ENCODE data around the gene KCNH1. TPM values are rescaled to one million over a fixed set of nuclear protein-coding genes. Genes with fewer than 3 reads are reported as not detected.

KCNH1 gene
- total and polyA plus RNA-seq, 7 donors, result 0.10 to 0.22 (median 0.17) TPM

DNA sequence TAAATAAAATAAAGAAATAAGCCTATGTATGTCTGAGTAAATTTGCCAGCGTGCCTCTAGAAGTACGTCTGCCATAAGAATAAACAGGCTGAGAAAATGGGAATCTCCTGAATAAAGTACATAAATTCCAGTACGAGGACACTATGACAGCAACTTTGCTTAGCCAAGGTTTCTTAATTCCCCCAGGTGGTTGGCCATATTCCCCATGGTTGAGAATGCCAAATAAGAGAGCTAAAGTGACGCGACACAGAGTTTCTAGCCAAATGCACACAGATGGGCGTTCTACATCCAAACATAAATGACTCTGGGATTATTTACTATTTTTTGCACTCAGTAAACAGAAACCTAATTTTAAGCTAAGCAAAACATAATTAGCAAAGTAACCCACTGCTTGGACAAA is 19.5 kb downstream of the KCNH1 start:
- Histone ChIP-seq H3K36me3 (ENCODE audit: insufficient read depth in 1 of 2, low read depth in 1 of 2) (no peaks in the 10 kb centered on the region), H3K27me3 (ENCODE audit: insufficient read depth in 3 of 3, low read length in 2 of 3) (peaks cover 0 to 7% (median 0%) of the 10 kb centered on the region in 3 donors), H3K27ac (no peak overlapping the region), H3K4me3 (no peak overlapping the region), H3K4me1 (no peaks in the 10 kb centered on the region), H3K9me3 (no peaks in the 10 kb centered on the region)
- no peak for DNase-seq
- TF ChIP-seq, protein P1, sequence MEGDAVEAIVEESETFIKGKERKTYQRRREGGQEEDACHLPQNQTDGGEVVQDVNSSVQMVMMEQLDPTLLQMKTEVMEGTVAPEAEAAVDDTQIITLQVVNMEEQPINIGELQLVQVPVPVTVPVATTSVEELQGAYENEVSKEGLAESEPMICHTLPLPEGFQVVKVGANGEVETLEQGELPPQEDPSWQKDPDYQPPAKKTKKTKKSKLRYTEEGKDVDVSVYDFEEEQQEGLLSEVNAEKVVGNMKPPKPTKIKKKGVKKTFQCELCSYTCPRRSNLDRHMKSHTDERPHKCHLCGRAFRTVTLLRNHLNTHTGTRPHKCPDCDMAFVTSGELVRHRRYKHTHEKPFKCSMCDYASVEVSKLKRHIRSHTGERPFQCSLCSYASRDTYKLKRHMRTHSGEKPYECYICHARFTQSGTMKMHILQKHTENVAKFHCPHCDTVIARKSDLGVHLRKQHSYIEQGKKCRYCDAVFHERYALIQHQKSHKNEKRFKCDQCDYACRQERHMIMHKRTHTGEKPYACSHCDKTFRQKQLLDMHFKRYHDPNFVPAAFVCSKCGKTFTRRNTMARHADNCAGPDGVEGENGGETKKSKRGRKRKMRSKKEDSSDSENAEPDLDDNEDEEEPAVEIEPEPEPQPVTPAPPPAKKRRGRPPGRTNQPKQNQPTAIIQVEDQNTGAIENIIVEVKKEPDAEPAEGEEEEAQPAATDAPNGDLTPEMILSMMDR (IDR thresholded peaks at IDR 0.05), result no peak
- 25 to 40% (median 27%) methylated on average over 6 of the region's 6 CpGs for WGBS, 3 donors
- intact Hi-C loops (cut with DNase I), result no loop called here
- no peak for ATAC-seq

DNA sequence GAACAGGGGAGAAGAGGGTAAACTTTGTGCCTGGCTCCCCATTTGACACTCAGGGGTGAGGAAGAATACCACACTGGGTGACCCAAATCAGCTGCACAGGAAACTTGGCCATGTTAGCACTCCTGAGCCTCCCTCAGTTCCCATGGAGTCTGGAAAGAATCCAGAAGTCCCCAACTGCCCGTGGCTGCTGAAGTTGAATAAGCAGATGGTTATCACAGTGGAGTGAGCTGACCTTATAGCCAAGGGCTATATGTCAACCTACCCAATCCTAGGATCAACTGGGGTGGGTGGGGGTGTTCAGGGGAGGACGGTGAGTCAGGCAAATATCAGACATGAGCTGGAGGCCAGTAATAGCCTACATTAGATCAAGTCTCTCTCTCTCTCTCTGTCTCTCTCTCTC is 20.4 kb downstream of the KCNH1 start:
- intact Hi-C loops (cut with DNase I), result no loop called here
- 43 to 55% (median 43%) methylated on average over 2 of the region's 2 CpGs for WGBS, 3 donors
- TF ChIP-seq, protein P1 (IDR thresholded peaks at IDR 0.05), result no peak

DNA sequence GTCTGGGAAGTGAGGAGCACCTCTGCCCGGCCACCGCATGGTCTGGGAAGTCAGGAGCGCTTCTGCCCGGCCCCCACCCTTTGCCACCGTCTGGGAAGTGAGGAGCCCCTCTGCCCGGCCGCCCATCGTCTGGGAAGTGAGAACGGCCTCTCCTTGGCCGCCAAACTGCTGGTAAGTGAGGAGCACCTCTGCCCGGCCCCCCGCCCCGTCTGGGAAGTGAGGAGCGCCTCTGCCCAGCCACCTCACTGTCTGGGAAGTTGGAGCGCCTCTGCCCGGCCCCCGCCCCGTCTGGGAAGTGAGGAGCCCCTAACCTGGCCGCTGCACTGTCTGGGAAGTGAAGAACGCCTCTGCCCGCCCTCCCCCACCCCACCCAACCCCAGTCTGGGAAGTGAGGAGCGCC is 22.6 kb downstream of the KCNH1 start:
- ATAC-seq (no peak), DNase-seq (no peak)
- Histone ChIP-seq H3K27me3 (ENCODE audit: insufficient read depth in 3 of 3, low read length in 2 of 3) (no peaks in the 10 kb centered on the region), H3K4me1 (no peaks in the 10 kb centered on the region), H3K4me3 (no peak overlapping the region), H3K27ac (no peak overlapping the region), H3K36me3 (ENCODE audit: insufficient read depth in 1 of 2, low read depth in 1 of 2) (no peaks in the 10 kb centered on the region), H3K9me3 (no peaks in the 10 kb centered on the region)
- TF ChIP-seq, protein P1 (IDR thresholded peaks at IDR 0.05), result no peak
- intact Hi-C loops (cut with DNase I), result no loop called here
- WGBS, 3 donors, result 92 to 94% (median 93%) methylated on average over 22 of the region's 22 CpGs

More for the DNA sequence above, 20.4 kb downstream of the KCNH1 start:
- DNase-seq, result no peak
- no peaks in the 10 kb centered on the region for H3K36me3 ChIP-seq (ENCODE audit: insufficient read depth in 1 of 2, low read depth in 1 of 2)
- peaks cover 0 to 7% (median 0%) of the 10 kb centered on the region in 3 donors for H3K27me3 ChIP-seq (ENCODE audit: insufficient read depth in 3 of 3, low read length in 2 of 3)
- no peak for ATAC-seq
- no peak overlapping the region for H3K4me3 ChIP-seq
- no peaks in the 10 kb centered on the region for H3K9me3 ChIP-seq
- no peak overlapping the region for H3K27ac ChIP-seq
- no peaks in the 10 kb centered on the region for H3K4me1 ChIP-seq

DNA sequence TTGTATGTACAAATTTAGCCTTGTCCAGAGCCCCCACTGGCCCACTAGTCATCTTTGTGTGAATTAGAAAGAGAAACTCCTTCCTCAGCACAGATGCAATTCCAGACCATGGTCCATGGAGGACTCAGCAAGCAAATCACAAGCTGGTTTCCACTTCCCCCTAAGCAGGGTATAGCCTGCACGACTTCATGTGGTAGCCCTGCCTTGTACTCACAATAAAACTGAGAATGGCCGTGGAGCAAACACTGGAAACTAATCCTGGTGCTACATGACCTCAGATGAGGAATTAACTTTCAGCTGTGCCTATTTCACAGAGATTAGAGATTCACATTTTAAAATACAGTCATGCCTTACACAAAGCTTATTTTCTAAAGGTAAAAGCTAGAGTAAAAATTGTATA is 32.5 kb downstream of the KCNH1 start:
- WGBS, 3 donors, result 18 to 32% (median 22%) methylated on average over 2 of the region's 2 CpGs
- Histone ChIP-seq H3K9me3 (no peaks in the 10 kb centered on the region), H3K4me3 (no peak overlapping the region), H3K27ac (no peak overlapping the region), H3K27me3 (ENCODE audit: insufficient read depth in 3 of 3, low read length in 2 of 3) (no peaks in the 10 kb centered on the region), H3K36me3 (ENCODE audit: insufficient read depth in 1 of 2, low read depth in 1 of 2) (no peaks in the 10 kb centered on the region), H3K4me1 (no peaks in the 10 kb centered on the region)
- intact Hi-C loops (cut with DNase I), result no loop called here
- DNase-seq (no peak), ATAC-seq (no peak)
- TF ChIP-seq, protein P1 (IDR thresholded peaks at IDR 0.05), result no peak

DNA sequence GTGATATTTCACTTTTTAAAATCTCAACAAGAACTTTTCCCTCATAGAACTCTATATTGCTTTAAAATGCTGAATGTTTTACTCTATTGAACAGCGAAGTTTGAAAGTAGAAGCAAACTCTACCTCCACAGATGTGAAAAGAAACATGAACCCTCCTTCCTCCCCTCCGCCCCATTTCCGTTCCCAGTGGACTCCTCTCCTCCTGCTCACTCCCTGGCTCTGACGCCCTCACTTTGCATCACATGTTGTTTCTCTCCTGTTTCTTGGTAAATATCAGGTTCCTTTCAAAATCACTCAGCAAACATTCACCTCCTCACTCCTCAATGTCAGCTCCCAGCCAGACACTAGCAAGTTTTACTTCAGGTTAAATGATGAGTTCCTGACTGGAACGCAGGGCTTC is 34.6 kb downstream of the KCNH1 start:
- Histone ChIP-seq H3K4me3 (no peak overlapping the region), H3K27ac (no peak overlapping the region), H3K9me3 (no peaks in the 10 kb centered on the region), H3K27me3 (ENCODE audit: insufficient read depth in 3 of 3, low read length in 2 of 3) (no peaks in the 10 kb centered on the region), H3K36me3 (ENCODE audit: insufficient read depth in 1 of 2, low read depth in 1 of 2) (no peaks in the 10 kb centered on the region), H3K4me1 (no peaks in the 10 kb centered on the region)
- DNase-seq (no peak), ATAC-seq (no peak)
- WGBS, 3 donors, result 50 to 56% (median 51%) methylated on average over 5 of the region's 5 CpGs
- intact Hi-C loops (cut with DNase I), result no loop called here
- TF ChIP-seq, protein P1 (IDR thresholded peaks at IDR 0.05), result no peak

All from psoas muscle (tissue), 8 donors.